Measurements from ENCODE around the gene XRCC6. TPM values are rescaled to one million over a fixed set of nuclear protein-coding genes. Genes with fewer than 3 reads are reported as not detected.

XRCC6 gene
- polyA plus RNA-seq, 4 donors, result 138 to 248 (median 166) TPM

DNA sequence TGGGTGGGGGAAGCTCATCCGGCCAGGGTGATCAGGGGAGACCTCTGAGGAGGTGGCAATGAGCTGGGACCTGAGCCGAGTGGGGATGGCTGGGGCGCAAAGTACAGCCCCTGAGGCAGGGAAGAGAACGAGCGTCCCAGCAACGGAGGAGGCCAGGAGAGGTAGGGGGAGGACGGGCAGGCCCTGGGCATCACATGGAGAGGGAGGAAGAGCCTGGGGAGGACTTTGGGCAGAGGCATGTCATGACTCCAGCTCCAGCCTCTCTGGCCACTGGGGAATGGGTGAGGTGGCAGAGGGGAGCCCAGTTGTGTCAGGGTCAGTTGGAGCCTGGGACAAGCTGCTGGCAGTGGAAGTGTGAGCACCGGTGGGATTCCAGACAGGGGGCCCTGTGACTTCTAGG is 43.0 kb upstream of the XRCC6 start:
- no peak for FAIRE-seq
- Histone ChIP-seq H3K9me3 (ENCODE audit: control insufficient read depth in 2 of 2, insufficient read depth in 1 of 2, low read depth in 1 of 2, low read length in 1 of 2) (no peaks in the 10 kb centered on the region), H3K36me3 (ENCODE audit: control insufficient read depth in 3 of 3, insufficient read depth in 2 of 3, low read depth in 1 of 3, low read length in 3 of 3) (peaks cover 10 to 93% (median 10%) of the 10 kb centered on the region in 3 donors), H3K27me3 (ENCODE audit: control insufficient read depth in 3 of 3, insufficient read depth in 3 of 3, low read length in 3 of 3) (no peaks in the 10 kb centered on the region), H3K27ac (ENCODE audit: low read depth in 1 of 3, low read length in 2 of 3) (no peak overlapping the region), H3K4me1 (ENCODE audit: control insufficient read depth in 3 of 3, insufficient read depth in 2 of 3, low read depth in 1 of 3, low read length in 2 of 3) (no peaks in the 10 kb centered on the region), H3K4me3 (ENCODE audit: low read depth in 1 of 3, low read length in 3 of 3) (no peak overlapping the region)
- WGBS, 3 donors, result 93 to 97% (median 93%) methylated on average over 8 of the region's 8 CpGs
- DNase-seq, result no peak

- 93 to 98% (median 94%) methylated on average over 9 of the region's 9 CpGs for WGBS, 3 donors
- no peak for FAIRE-seq
- Histone ChIP-seq H3K9me3 (ENCODE audit: control insufficient read depth in 2 of 2, insufficient read depth in 1 of 2, low read depth in 1 of 2, low read length in 1 of 2) (no peaks in the 10 kb centered on the region), H3K4me3 (ENCODE audit: low read depth in 1 of 3, low read length in 3 of 3) (no peak overlapping the region), H3K27ac (ENCODE audit: low read depth in 1 of 3, low read length in 2 of 3) (no peak overlapping the region), H3K27me3 (ENCODE audit: control insufficient read depth in 3 of 3, insufficient read depth in 3 of 3, low read length in 3 of 3) (no peaks in the 10 kb centered on the region), H3K36me3 (ENCODE audit: control insufficient read depth in 3 of 3, insufficient read depth in 2 of 3, low read depth in 1 of 3, low read length in 3 of 3) (peaks cover 10 to 94% (median 15%) of the 10 kb centered on the region in 3 donors), H3K4me1 (ENCODE audit: control insufficient read depth in 3 of 3, insufficient read depth in 2 of 3, low read depth in 1 of 3, low read length in 2 of 3) (no peaks in the 10 kb centered on the region)
- no peak for DNase-seq
Observed at GRCh38 chr22:41578818-41579217, 42.3 kb upstream of the XRCC6 start.

GRCh38 chr22:41579297-41579996 is 41.6 kb upstream of the XRCC6 start:
- Histone ChIP-seq H3K27me3 (ENCODE audit: control insufficient read depth in 3 of 3, insufficient read depth in 3 of 3, low read length in 3 of 3) (no peaks in the 10 kb centered on the region), H3K36me3 (ENCODE audit: control insufficient read depth in 3 of 3, insufficient read depth in 2 of 3, low read depth in 1 of 3, low read length in 3 of 3) (peaks cover 10 to 97% (median 20%) of the 10 kb centered on the region in 3 donors), H3K4me1 (ENCODE audit: control insufficient read depth in 3 of 3, insufficient read depth in 2 of 3, low read depth in 1 of 3, low read length in 2 of 3) (no peaks in the 10 kb centered on the region), H3K4me3 (ENCODE audit: low read depth in 1 of 3, low read length in 3 of 3) (no peak overlapping the region), H3K9me3 (ENCODE audit: control insufficient read depth in 2 of 2, insufficient read depth in 1 of 2, low read depth in 1 of 2, low read length in 1 of 2) (no peaks in the 10 kb centered on the region), H3K27ac (ENCODE audit: low read depth in 1 of 3, low read length in 2 of 3) (no peak overlapping the region)
- WGBS, 3 donors, result 96 to 99% (median 98%) methylated on average over 12 of the region's 12 CpGs
- DNase-seq (no peak), FAIRE-seq (no peak)

DNA sequence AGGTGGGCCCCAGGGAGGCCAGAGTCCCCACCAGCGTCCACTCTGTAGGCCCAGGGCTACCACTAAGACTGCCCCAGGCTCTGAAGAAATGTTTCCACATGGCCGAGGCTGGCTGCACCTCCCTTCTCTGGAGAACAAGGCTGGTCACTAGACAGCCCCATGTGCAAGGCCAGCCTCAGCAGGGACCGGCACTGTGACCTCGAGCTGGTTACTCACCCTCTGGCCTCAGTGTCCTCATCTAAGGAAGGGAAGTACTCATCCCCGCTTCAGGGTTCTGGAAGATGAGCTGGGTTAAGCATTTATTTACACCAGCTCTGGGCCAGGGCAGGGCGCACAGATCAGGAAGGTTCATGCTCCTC is 41.1 kb upstream of the XRCC6 start:
- Histone ChIP-seq H3K4me1 (ENCODE audit: control insufficient read depth in 3 of 3, insufficient read depth in 2 of 3, low read depth in 1 of 3, low read length in 2 of 3) (no peaks in the 10 kb centered on the region), H3K36me3 (ENCODE audit: control insufficient read depth in 3 of 3, insufficient read depth in 2 of 3, low read depth in 1 of 3, low read length in 3 of 3) (peaks cover 10 to 97% (median 21%) of the 10 kb centered on the region in 3 donors), H3K27ac (ENCODE audit: low read depth in 1 of 3, low read length in 2 of 3) (no peak overlapping the region), H3K4me3 (ENCODE audit: low read depth in 1 of 3, low read length in 3 of 3) (no peak overlapping the region), H3K27me3 (ENCODE audit: control insufficient read depth in 3 of 3, insufficient read depth in 3 of 3, low read length in 3 of 3) (no peaks in the 10 kb centered on the region), H3K9me3 (ENCODE audit: control insufficient read depth in 2 of 2, insufficient read depth in 1 of 2, low read depth in 1 of 2, low read length in 1 of 2) (no peaks in the 10 kb centered on the region)
- FAIRE-seq (no peak), DNase-seq (no peak)
- 88 to 92% (median 90%) methylated on average over 6 of the region's 6 CpGs for WGBS, 3 donors

DNA sequence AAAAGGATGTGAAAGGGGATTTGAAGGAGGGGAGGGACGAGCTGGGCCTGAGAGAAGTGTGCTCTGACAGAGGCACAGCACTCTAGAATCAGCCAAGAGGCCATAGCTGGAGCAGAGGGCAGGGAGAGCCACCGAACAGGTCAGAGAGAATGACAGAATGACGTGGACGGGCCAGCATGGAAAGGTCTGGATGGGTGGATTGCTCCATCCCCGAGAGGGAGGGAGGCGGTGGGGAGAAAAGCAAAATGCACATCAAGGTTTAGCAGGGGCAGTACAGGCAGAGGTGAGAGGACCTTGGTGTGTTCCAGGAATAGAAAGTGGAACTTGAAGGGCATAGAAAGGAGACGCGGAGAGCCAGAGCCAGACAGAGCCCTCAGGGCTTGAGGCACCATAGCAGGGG is 38.4 kb upstream of the XRCC6 start:
- H3K9me3 ChIP-seq (ENCODE audit: control insufficient read depth in 2 of 2, insufficient read depth in 1 of 2, low read depth in 1 of 2, low read length in 1 of 2), result no peaks in the 10 kb centered on the region
- H3K4me1 ChIP-seq (ENCODE audit: control insufficient read depth in 3 of 3, insufficient read depth in 2 of 3, low read depth in 1 of 3, low read length in 2 of 3), result peaks cover 0 to 5% (median 0%) of the 10 kb centered on the region in 3 donors
- DNase-seq, result no peak
- FAIRE-seq, result no peak
- H3K27me3 ChIP-seq (ENCODE audit: control insufficient read depth in 3 of 3, insufficient read depth in 3 of 3, low read length in 3 of 3), result no peaks in the 10 kb centered on the region
- H3K4me3 ChIP-seq (ENCODE audit: low read depth in 1 of 3, low read length in 3 of 3), result no peak overlapping the region
- WGBS, 3 donors, result 85 to 98% (median 92%) methylated on average over 8 of the region's 8 CpGs
- H3K36me3 ChIP-seq (ENCODE audit: control insufficient read depth in 3 of 3, insufficient read depth in 2 of 3, low read depth in 1 of 3, low read length in 3 of 3), result peaks cover 3 to 87% (median 22%) of the 10 kb centered on the region in 3 donors
- no peak overlapping the region for H3K27ac ChIP-seq (ENCODE audit: low read depth in 1 of 3, low read length in 2 of 3)

GRCh38 chr22:41584881-41585280 is 36.2 kb upstream of the XRCC6 start:
- Histone ChIP-seq H3K9me3 (ENCODE audit: control insufficient read depth in 2 of 2, insufficient read depth in 1 of 2, low read depth in 1 of 2, low read length in 1 of 2) (no peaks in the 10 kb centered on the region), H3K27me3 (ENCODE audit: control insufficient read depth in 3 of 3, insufficient read depth in 3 of 3, low read length in 3 of 3) (no peaks in the 10 kb centered on the region), H3K4me1 (ENCODE audit: control insufficient read depth in 3 of 3, insufficient read depth in 2 of 3, low read depth in 1 of 3, low read length in 2 of 3) (peaks cover 0 to 16% (median 6%) of the 10 kb centered on the region in 3 donors), H3K27ac (ENCODE audit: low read depth in 1 of 3, low read length in 2 of 3) (no peak overlapping the region), H3K36me3 (ENCODE audit: control insufficient read depth in 3 of 3, insufficient read depth in 2 of 3, low read depth in 1 of 3, low read length in 3 of 3) (peaks cover 0 to 65% (median 22%) of the 10 kb centered on the region in 3 donors), H3K4me3 (ENCODE audit: low read depth in 1 of 3, low read length in 3 of 3) (no peak overlapping the region)
- no peak for DNase-seq
- FAIRE-seq, result no peak
- WGBS, 3 donors, result 88 to 91% (median 90%) methylated on average over 6 of the region's 6 CpGs

DNA sequence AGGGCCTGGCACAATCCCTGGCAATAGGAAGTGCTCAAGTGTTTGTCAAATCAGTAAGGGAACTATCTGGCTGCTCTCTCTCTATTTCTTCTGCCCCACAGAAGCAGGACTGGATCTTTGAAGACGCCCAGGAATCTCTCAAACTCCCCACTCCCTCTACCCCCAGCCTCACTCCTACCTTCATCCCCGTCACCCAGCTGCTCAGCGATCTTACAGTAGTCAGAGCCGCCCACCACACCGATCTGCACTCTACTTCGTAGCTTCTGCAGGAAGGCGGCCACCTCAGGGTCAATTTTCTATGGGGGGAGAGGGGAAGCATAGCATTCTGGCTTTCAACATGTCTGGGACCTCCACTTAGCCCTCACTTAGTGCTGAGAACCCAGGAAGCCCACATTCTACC is 35.2 kb upstream of the XRCC6 start:
- no peak for FAIRE-seq
- Histone ChIP-seq H3K9me3 (ENCODE audit: control insufficient read depth in 2 of 2, insufficient read depth in 1 of 2, low read depth in 1 of 2, low read length in 1 of 2) (no peaks in the 10 kb centered on the region), H3K4me3 (ENCODE audit: low read depth in 1 of 3, low read length in 3 of 3) (no peak overlapping the region), H3K27ac (ENCODE audit: low read depth in 1 of 3, low read length in 2 of 3) (no peak overlapping the region), H3K36me3 (ENCODE audit: control insufficient read depth in 3 of 3, insufficient read depth in 2 of 3, low read depth in 1 of 3, low read length in 3 of 3) (peaks cover 0 to 57% (median 22%) of the 10 kb centered on the region in 3 donors), H3K27me3 (ENCODE audit: control insufficient read depth in 3 of 3, insufficient read depth in 3 of 3, low read length in 3 of 3) (no peaks in the 10 kb centered on the region), H3K4me1 (ENCODE audit: control insufficient read depth in 3 of 3, insufficient read depth in 2 of 3, low read depth in 1 of 3, low read length in 2 of 3) (peaks cover 0 to 17% (median 6%) of the 10 kb centered on the region in 3 donors)
- no peak for DNase-seq
- WGBS, 3 donors, result 95 to 99% (median 96%) methylated on average over 7 of the region's 7 CpGs

DNA sequence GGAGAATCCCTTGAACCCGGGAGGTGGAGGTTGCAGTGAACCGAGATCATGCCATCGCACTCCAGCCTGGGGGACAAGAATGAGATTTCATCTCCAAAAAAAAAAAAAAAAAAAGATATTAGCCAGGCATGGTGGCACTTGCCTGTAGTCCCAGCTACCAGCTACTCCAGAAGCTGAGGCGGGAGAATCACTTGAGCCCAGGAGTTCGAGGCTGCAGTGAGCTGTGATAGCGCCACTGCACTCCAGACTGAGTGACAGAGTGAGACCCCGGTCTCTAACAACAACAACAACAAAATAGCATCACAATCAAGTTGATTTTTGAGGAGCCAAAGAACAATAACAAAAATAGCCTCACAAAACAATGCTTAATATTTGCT is 33.8 kb upstream of the XRCC6 start:
- FAIRE-seq, result no peak
- no peaks in the 10 kb centered on the region for H3K9me3 ChIP-seq (ENCODE audit: control insufficient read depth in 2 of 2, insufficient read depth in 1 of 2, low read depth in 1 of 2, low read length in 1 of 2)
- DNase-seq, result no peak
- H3K36me3 ChIP-seq (ENCODE audit: control insufficient read depth in 3 of 3, insufficient read depth in 2 of 3, low read depth in 1 of 3, low read length in 3 of 3), result peaks cover 0 to 43% (median 20%) of the 10 kb centered on the region in 3 donors
- peaks cover 0 to 17% (median 6%) of the 10 kb centered on the region in 3 donors for H3K4me1 ChIP-seq (ENCODE audit: control insufficient read depth in 3 of 3, insufficient read depth in 2 of 3, low read depth in 1 of 3, low read length in 2 of 3)
- WGBS, 3 donors, result 37 to 73% (median 53%) methylated on average over 7 of the region's 7 CpGs
- peak overlapping the region in 2 of 3 donors; percentile 17 for H3K4me3 ChIP-seq (ENCODE audit: low read depth in 1 of 3, low read length in 3 of 3)
- H3K27me3 ChIP-seq (ENCODE audit: control insufficient read depth in 3 of 3, insufficient read depth in 3 of 3, low read length in 3 of 3), result no peaks in the 10 kb centered on the region
- peak overlapping the region; percentile 76 to 96 (median 79) for H3K27ac ChIP-seq (ENCODE audit: low read depth in 1 of 3, low read length in 2 of 3)

All from small intestine (tissue), 7 donors.